Activated T-helper 2 cell treated with anti-CD3 and anti-CD28 coated beads, Interferon-gamma antibody, Interleukin-2, Interleukin-4, amounts not matched to agents 10 μg/mL and 5 μg/mL and 100 μg/mL, durations not matched to agents 14 hours and 24 hours and 36 hours (primary cell): ENCODE results near the gene PLOD2. TPM values are rescaled to one million over a fixed set of nuclear protein-coding genes. Genes with fewer than 3 reads are reported as not detected.

Experiments used
- DNase-seq: peaks from one replicate; pipeline ENCODE4 v3.0.0; 2021; ENCODE audit warnings: low spot score
- H3K27ac Mint-ChIP-seq: one replicate; pipeline ENCODE4 v1.8.0; 2021; ENCODE audit warnings: mixed read lengths
- H3K27me3 Mint-ChIP-seq: one replicate; pipeline ENCODE4 v1.8.0; 2021; ENCODE audit warnings: low read depth, mixed read lengths
- H3K36me3 Mint-ChIP-seq: one replicate; pipeline ENCODE4 v1.8.0; 2021; ENCODE audit warnings: low read depth, mixed read lengths
- H3K4me1 Mint-ChIP-seq: one replicate; pipeline ENCODE4 v1.8.0; 2021; ENCODE audit warnings: low read depth, mixed read lengths
- H3K4me3 Mint-ChIP-seq: one replicate; pipeline ENCODE4 v1.8.0; 2021; ENCODE audit warnings: low read depth, mild to moderate bottlenecking, moderate library complexity, mixed read lengths
- H3K9me3 Mint-ChIP-seq: one replicate; pipeline ENCODE4 v1.8.0; 2021; ENCODE audit warnings: mixed read lengths
- intact Hi-C: fragments of 100-400 bp; cut with micrococcal nuclease; formaldehyde crosslinking; loops from one replicate; pipeline ENCODE4 v1.15.1; 2023
- total RNA-seq: library from RNA; stranded (reverse); gene quantifications from 2 replicates; pipeline ENCODE4 v1.2.3, GENCODE V29; 2022

Gene PLOD2
- 1.1 and 2.2 TPM in 2 replicates for total RNA-seq

DNA sequence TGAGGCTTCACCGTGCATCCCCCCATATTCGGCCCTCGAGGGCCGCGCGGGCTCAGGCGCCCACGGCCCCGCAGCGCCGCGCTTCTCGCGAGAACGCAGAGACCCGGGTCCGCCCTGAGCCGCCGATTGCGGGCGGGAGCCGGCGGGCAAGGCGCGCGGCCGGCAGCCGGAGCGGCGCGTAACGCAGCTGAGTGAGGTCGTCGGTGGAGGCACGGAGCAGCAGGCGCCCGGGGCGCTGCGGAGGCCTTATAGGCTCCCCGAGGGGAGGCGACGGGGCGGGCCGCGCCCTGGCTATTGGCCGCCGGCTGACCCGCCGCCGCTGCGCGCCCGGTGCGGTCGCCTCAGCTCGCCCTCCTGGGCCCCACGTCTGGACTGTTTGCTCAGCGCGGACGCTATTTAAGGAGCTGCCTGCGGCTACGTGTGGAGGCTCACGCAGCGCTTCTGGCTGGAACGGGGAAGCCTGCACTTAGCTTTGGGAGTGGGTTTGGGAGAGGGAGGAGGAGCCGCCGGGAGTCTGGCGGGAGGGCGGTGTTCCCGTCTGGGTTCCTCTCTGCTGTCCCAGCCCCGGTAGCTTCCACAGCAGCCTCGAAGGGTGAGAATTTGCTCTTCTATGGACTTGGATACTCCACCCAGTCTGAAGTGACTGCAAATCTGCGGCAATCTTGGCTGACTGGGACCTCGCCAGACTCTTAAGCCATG is at the start of gene PLOD2:
TSS of gene PLOD2 (minus strand) at position 221 of the 699 bp plus-strand sequence. CDS start at position 26, 195 bp downstream.
- H3K27me3 Mint-ChIP-seq = peaks cover 62% of the 10 kb centered on the region
- H3K27ac Mint-ChIP-seq = no peak within 1 kb of the TSS
- no peaks in the 10 kb centered on the region for H3K9me3 Mint-ChIP-seq
- DNase-seq = peak; percentile 8
- no peaks in the 10 kb centered on the region for H3K36me3 Mint-ChIP-seq
- peaks cover 14% of the 10 kb centered on the region for H3K4me1 Mint-ChIP-seq
- intact Hi-C loops = loop anchor here (5.0 kb wide), 1 partner anchor 391 kb away; no protein-coding TSS in a partner anchor
- peak within 1 kb of the TSS; percentile 70 for H3K4me3 Mint-ChIP-seq

DNA sequence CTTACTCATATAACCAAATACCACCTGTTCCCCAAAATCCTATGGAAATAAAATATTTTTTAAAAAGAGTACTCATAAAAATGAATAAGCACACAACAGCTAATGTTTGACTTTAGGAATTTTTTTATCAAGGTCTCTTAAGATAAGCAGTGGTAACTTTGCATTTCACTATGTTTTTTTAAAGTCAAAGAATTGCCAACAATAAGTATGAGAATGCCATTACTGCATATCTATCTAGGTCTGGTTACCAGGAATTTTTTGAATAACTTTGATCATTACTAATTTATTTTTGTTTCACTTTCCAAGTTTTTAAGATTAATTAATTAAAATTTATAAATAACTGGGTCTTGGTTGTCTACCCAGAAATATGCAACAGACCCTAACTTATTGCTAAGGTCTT is 48.4 kb upstream of the PLOD2 start:
- H3K27me3 Mint-ChIP-seq = peaks cover 4% of the 10 kb centered on the region
- H3K9me3 Mint-ChIP-seq = no peaks in the 10 kb centered on the region
- intact Hi-C loops = no loop called here
- no peak for DNase-seq
- H3K27ac Mint-ChIP-seq = no peak overlapping the region
- no peaks in the 10 kb centered on the region for H3K4me1 Mint-ChIP-seq
- H3K4me3 Mint-ChIP-seq = no peak overlapping the region
- H3K36me3 Mint-ChIP-seq = no peaks in the 10 kb centered on the region

DNA sequence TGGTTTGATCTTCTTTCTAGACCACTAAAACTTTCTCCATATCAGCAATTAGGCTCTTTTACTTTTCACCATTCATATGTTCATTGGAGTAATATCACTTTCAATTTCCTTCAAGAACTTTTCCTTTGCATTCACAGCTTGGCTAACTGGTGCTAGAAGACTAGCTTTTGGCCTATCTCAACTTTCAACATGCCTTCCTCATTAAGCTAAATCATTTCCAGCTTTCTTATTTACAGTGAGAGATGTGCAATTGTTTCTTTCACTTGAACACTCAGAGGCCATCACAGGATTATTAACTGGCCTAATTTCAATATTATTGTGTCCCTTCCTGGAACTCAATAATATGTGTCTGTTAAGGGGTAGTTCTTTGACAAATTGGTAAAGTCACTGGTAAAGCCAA is 42.8 kb upstream of the PLOD2 start:
- no peaks in the 10 kb centered on the region for H3K27me3 Mint-ChIP-seq
- no peak overlapping the region for H3K27ac Mint-ChIP-seq
- H3K36me3 Mint-ChIP-seq = no peaks in the 10 kb centered on the region
- H3K4me1 Mint-ChIP-seq = no peaks in the 10 kb centered on the region
- intact Hi-C loops = no loop called here
- no peaks in the 10 kb centered on the region for H3K9me3 Mint-ChIP-seq
- no peak for DNase-seq
- H3K4me3 Mint-ChIP-seq = no peak overlapping the region

DNA sequence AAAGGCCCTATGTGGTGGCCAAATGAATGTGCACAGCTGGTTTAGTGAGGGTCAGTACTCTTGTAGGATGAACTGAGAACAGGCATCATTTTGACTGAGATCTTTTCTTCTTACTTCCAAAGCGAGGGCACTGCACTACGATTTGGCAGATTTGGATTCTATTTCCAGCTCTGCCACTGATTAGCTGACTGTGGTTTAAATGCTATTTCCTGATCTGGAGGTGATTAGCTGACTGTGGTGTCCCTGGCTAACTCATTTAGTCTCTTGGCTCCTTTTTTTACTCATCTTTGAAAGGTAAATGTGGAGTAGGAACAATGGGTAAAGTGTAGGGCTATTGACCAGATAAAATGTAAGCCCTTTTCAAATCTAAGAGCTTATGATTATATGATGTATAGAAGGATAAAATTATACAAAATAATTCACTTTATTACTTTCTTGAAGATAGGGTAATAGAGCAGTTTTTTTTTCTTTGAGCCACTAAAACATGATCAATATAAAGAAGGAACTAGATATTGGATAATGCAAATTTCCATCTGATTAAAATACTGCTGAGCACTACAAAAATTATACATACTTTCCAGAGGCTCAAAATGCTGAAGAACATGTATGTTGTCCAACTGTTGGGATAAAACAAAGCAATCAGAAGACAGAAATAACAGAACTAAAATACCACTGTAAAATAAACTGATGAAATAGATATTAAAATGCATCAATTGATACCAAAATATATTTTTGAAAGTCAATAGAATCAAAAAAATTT is 39.7 kb upstream of the PLOD2 start:
- DNase-seq = no peak
- intact Hi-C loops = no loop called here
- H3K4me1 Mint-ChIP-seq = no peaks in the 10 kb centered on the region
- H3K27me3 Mint-ChIP-seq = peaks cover 4% of the 10 kb centered on the region
- no peaks in the 10 kb centered on the region for H3K9me3 Mint-ChIP-seq
- no peak overlapping the region for H3K27ac Mint-ChIP-seq
- H3K36me3 Mint-ChIP-seq = no peaks in the 10 kb centered on the region
- H3K4me3 Mint-ChIP-seq = no peak overlapping the region

DNA sequence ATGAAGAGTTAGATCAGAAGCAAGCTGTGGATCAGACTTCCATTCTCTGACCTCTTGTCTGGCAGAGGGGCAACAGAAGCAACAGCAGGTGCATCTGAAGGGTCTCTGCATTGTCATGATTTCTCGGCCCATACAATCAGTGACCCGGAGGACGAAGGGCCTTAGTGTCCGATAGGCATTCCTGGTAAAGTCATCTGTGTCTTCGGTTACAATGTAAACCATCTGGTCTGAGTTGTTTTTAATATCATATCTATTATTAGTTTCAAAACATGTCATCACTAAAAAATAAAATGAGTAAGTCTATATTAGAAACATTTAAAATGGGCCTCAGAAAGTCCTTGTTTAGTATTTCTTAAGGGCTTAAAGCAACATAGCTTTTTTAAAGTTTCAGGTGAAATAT is 38.8 kb upstream of the PLOD2 start:
- Mint-ChIP-seq H3K36me3 (no peaks in the 10 kb centered on the region), H3K4me3 (no peak overlapping the region), H3K27ac (no peak overlapping the region), H3K27me3 (peaks cover 4% of the 10 kb centered on the region), H3K9me3 (no peaks in the 10 kb centered on the region), H3K4me1 (no peaks in the 10 kb centered on the region)
- intact Hi-C loops = no loop called here
- no peak for DNase-seq

DNA sequence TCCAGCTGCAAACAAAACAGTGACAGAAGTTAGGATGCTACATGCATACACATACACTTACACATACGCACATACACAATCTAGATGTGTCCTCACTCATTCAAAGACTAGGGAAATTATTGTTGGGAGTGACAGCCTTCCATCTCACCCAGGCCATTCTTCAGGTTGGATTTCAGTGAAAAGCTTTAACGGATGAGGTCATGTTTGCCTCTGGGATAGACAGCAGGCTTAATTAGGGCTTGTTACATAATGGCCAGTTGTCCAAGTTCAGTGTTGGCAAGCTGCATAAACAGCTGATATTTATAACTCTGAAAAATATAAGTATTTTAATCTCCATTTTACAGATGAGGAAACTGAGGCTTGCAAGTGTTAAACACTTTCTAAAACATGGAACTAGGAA is 35.8 kb upstream of the PLOD2 start:
- Mint-ChIP-seq H3K9me3 (no peaks in the 10 kb centered on the region), H3K4me1 (no peaks in the 10 kb centered on the region), H3K27me3 (peaks cover 4% of the 10 kb centered on the region), H3K36me3 (no peaks in the 10 kb centered on the region), H3K4me3 (no peak overlapping the region), H3K27ac (no peak overlapping the region)
- DNase-seq = no peak
- intact Hi-C loops = no loop called here

DNA sequence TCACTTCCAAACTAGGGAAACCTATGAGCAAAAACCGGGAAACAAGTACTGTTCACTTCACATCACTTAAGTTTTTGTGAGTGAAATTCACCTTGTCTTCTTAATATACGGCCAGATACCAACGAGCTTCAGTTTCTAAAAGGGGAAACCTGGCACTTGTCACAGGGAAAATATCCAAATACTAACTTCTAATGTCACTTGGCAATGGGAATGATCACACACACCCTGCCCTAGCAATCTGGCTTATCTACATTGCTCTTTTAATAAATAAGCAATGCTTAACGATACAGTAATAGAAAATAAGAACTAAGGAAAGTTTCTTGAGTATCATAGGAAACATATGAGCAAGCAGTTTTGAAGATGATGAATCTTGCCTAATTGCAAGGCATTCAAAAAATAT is 34.6 kb upstream of the PLOD2 start:
- no peak overlapping the region for H3K27ac Mint-ChIP-seq
- DNase-seq = no peak
- H3K4me1 Mint-ChIP-seq = no peaks in the 10 kb centered on the region
- H3K9me3 Mint-ChIP-seq = no peaks in the 10 kb centered on the region
- no peak overlapping the region for H3K4me3 Mint-ChIP-seq
- intact Hi-C loops = no loop called here
- peaks cover 4% of the 10 kb centered on the region for H3K27me3 Mint-ChIP-seq
- no peaks in the 10 kb centered on the region for H3K36me3 Mint-ChIP-seq

DNA sequence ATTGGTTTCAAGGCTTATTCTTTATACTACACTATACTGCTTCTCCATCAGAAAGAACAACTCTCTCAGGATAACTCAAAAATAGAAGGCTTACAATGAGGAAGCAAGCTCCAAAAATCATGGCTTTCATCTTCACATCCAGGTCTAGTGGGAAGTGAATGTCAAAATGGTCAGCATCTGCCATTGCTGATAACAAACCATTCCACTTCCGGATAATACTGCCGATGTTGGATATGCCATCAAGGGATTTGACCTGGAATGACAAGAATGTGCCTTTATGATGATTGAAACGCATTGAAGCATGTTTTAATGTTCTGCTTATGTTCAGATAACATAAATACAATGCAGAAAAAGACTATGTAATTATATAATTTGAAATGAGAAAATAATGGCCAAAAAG is 34.0 kb upstream of the PLOD2 start:
- H3K4me1 Mint-ChIP-seq = no peaks in the 10 kb centered on the region
- no peak for DNase-seq
- no peak overlapping the region for H3K27ac Mint-ChIP-seq
- H3K4me3 Mint-ChIP-seq = no peak overlapping the region
- intact Hi-C loops = no loop called here
- H3K36me3 Mint-ChIP-seq = no peaks in the 10 kb centered on the region
- H3K27me3 Mint-ChIP-seq = peaks cover 4% of the 10 kb centered on the region
- H3K9me3 Mint-ChIP-seq = no peaks in the 10 kb centered on the region

DNA sequence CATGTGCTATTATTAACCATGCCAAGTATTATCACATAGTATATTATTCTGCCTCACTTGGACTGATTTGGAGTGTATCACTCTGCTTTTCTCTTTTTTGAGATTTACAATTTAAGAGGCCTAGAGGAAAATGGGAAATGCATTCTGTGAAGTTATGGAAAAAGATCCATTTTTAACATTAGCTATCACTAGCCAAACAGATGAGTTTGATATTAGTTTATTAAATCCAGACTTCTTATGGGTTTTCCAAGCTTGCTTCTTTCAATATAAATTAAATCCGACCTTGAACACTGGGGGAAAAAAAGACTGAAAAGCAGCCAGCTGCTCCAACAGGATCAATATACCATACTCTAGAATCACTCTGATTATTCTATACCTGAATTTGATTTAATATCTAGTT is 30.1 kb upstream of the PLOD2 start:
- Mint-ChIP-seq H3K9me3 (no peaks in the 10 kb centered on the region), H3K4me1 (no peaks in the 10 kb centered on the region)
- intact Hi-C loops = no loop called here

DNA sequence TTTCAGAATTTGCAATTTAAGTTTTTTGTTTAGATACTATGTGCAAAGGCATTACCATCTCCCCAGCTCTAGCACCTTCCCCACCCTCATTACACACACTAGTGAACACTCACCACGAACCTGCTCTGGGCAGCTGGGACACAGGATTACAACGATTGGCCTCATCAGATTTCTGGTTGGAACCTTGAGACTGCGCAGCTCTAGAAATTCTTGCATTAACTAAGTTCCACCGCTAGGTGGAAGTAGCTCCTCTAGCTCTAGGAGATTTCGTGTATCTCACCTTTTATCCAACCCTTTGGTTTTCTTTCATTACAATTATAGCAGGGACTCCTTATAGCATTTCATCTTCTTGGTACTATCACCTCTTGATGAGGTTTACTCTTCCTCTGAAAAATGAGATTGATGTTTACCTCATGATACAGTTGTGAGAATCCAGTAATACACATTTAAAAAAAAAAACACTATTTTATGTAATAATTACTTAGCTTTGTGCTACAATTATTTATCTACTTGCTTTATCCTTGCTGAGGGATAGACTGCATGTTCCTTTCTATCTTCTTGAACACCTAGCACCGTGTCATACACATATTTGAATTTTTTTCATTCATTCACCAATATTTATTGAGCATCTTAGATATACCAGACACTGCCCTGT is 28.7 kb upstream of the PLOD2 start:
- no peak overlapping the region for H3K4me3 Mint-ChIP-seq
- H3K9me3 Mint-ChIP-seq = no peaks in the 10 kb centered on the region
- no peak overlapping the region for H3K27ac Mint-ChIP-seq
- H3K36me3 Mint-ChIP-seq = no peaks in the 10 kb centered on the region
- no peak for DNase-seq
- intact Hi-C loops = loop anchor here (1.0 to 10.0 kb wide), 3 partner anchors 125 to 451 kb away; no protein-coding TSS in a partner anchor
- no peaks in the 10 kb centered on the region for H3K27me3 Mint-ChIP-seq
- no peaks in the 10 kb centered on the region for H3K4me1 Mint-ChIP-seq

More for the DNA sequence above, 30.1 kb upstream of the PLOD2 start:
- Mint-ChIP-seq H3K4me3 (no peak overlapping the region), H3K27ac (no peak overlapping the region), H3K27me3 (no peaks in the 10 kb centered on the region), H3K36me3 (no peaks in the 10 kb centered on the region)
- no peak for DNase-seq

DNA sequence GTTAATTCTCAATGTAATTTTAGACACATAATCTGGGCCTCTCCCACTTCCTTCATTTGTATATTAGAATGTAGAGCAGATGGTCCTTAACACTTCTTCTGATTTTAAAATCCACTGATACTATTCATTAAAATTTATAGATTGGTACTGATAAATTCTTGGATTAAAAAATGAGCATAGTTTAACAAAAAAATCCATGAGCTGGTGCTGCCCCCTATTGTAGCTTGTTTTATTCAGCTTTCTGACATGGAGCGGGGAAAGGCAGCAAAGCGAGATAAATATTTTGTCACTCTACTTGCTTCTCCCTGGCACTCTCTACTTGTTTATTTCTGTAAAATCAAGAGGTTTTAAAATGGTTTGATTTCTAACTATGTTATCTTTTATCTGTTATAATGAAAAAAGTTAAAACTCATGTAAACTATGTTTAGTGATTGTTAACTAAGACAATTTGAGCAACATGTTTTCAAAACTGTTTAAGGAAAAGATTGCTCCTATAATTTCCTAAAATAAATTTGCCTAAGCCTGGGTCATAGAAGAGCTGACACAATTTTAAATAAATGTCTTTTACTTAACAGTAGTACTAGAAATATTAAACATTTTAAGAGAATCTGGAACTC is 26.5 kb upstream of the PLOD2 start:
- Mint-ChIP-seq H3K36me3 (no peaks in the 10 kb centered on the region), H3K27me3 (no peaks in the 10 kb centered on the region), H3K9me3 (no peaks in the 10 kb centered on the region), H3K27ac (no peak overlapping the region), H3K4me3 (no peak overlapping the region), H3K4me1 (no peaks in the 10 kb centered on the region)
- intact Hi-C loops = loop anchor here (10.0 kb wide), 1 partner anchor 387 kb away; no protein-coding TSS in a partner anchor
- no peak for DNase-seq

DNA sequence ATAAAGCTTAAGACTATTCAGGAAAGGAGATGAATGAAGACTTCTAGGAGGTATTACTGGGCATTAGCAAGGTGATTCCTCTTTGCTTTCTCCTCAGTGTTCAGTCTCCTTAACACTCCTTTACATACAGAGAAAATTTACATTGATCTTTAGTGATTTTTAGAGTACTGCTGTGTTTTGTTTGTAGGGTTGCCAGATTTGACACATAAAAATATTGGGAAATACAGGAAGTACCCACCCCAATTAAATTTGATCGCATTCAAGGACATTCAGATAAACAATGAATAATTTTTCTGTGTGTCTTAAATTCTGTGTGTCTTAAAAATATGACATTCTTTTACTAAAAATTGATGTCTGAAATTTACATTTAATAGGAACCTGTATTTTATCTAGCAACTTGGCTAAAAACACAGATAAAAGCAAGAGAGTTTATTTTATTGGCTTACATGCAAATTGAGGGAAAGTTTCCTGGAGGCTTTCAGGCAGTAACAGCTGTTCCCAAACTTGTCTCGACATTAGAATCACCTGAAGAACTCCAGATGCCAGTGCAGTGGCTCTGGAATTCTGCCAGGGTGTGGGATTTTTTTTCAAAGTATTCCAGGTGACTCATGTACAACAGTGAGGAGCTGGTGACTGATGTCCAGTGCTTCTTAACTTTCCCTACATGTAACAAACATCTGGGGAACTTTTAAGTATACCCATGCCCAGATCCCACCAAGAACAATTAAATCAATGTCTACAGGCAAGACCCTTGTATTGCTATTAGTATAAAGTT is 23.4 kb upstream of the PLOD2 start:
- Mint-ChIP-seq H3K4me1 (no peaks in the 10 kb centered on the region), H3K36me3 (no peaks in the 10 kb centered on the region), H3K9me3 (no peaks in the 10 kb centered on the region), H3K4me3 (no peak overlapping the region), H3K27me3 (no peaks in the 10 kb centered on the region), H3K27ac (no peak overlapping the region)
- intact Hi-C loops = loop anchor here (10.0 kb wide), 1 partner anchor 390 kb away; no protein-coding TSS in a partner anchor
- DNase-seq = no peak
